ENCODE data around the gene ACAA1.

- TF ChIP-seq CTCF (conservative IDR thresholded peaks at IDR 0.05) (no peak), ZFX (IDR thresholded peaks at IDR 0.05) (no peak)
Measured at GRCh38 chr3:38117163-38117716, 19.7 kb downstream of the ACAA1 start.

All from C4-2B (cell line).